Breast epithelium (tissue), 3 donors: ENCODE measurements around the gene HIGD2A.

Experiments
- POLR2A ChIP-seq: fragments of 450-650 bp; IDR thresholded peaks from one replicate; pipeline ENCODE4 v1.6.1; 2016; ENCODE audit warnings: antibody characterized with exemption, mild to moderate bottlenecking, moderate library complexity
- TF ChIP-seq, protein P1 (sequence below), 3 donors: fragments of 450-650 bp; IDR thresholded peaks; one replicate each; pipeline ENCODE4 v1.5.1; 2016 to 2017; ENCODE audit warnings: antibody characterized with exemption in 3 of 3, mild to moderate bottlenecking in 3 of 3, moderate library complexity in 3 of 3

DNA sequence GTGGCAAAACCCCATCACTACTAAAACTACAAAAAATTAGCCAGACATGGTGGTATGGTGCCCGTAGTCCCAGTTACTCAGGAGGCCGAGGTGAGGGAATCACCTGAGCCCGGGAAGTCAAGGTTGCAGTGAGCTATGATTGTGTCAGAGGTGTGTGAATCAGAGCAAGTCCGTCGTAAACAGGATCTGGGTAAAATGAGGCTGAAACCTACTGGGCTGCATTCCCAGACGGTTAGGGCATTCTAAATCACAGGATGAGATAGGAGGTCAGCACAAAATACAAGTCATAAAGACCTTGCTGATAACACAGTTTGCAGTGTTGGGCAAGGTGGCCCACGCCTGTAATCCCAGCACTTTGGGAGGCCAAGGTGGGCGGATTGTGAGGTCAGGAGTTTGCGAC, 29.7 kb downstream of the HIGD2A start:
- TF ChIP-seq, protein P1, sequence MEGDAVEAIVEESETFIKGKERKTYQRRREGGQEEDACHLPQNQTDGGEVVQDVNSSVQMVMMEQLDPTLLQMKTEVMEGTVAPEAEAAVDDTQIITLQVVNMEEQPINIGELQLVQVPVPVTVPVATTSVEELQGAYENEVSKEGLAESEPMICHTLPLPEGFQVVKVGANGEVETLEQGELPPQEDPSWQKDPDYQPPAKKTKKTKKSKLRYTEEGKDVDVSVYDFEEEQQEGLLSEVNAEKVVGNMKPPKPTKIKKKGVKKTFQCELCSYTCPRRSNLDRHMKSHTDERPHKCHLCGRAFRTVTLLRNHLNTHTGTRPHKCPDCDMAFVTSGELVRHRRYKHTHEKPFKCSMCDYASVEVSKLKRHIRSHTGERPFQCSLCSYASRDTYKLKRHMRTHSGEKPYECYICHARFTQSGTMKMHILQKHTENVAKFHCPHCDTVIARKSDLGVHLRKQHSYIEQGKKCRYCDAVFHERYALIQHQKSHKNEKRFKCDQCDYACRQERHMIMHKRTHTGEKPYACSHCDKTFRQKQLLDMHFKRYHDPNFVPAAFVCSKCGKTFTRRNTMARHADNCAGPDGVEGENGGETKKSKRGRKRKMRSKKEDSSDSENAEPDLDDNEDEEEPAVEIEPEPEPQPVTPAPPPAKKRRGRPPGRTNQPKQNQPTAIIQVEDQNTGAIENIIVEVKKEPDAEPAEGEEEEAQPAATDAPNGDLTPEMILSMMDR (IDR thresholded peaks at IDR 0.05): no peak
- no peak for TF ChIP-seq POLR2A
